WTC11 (cell line): ENCODE results near the gene SLC25A53. TPM values are rescaled to one million over a fixed set of nuclear protein-coding genes. Genes with fewer than 3 reads are reported as not detected.

Experiments
- ATAC-seq: fragments of 200-7000 bp; cut with Tn5 transposase; 2 replicates; pipeline ENCODE4 v1.10.0; 2021; ENCODE audit warnings: mild to moderate bottlenecking, moderate library complexity
- CTCF ChIA-PET: fragments of 300-600 bp; sonication (Branson Sonifier 250); formaldehyde crosslinking; loops from one replicate; lab custom pipeline; 2021; ENCODE audit warnings: antibody characterized with exemption; lab: Charles Lee
- POLR2A ChIA-PET: fragments of 350-600 bp; sonication (Branson Sonifier 250); formaldehyde crosslinking; loops from one replicate; lab custom pipeline; 2021; ENCODE audit warnings: antibody characterized with exemption; lab: Charles Lee
- DNase-seq: peaks from one replicate; pipeline ENCODE4 v3.0.0; 2021; ENCODE audit warnings: low spot score
- H3K27ac Mint-ChIP-seq: 2 replicates; pipeline ENCODE4 v1.8.0; 2021; ENCODE audit warnings: mixed read lengths
- H3K27me3 Mint-ChIP-seq: 2 replicates; pipeline ENCODE4 v1.8.0; 2021; ENCODE audit warnings: low read depth, mild to moderate bottlenecking, moderate library complexity, mixed read lengths
- H3K36me3 Mint-ChIP-seq: 2 replicates; pipeline ENCODE4 v1.8.0; 2021; ENCODE audit warnings: mixed read lengths
- H3K4me1 Mint-ChIP-seq: 2 replicates; pipeline ENCODE4 v1.8.0; 2022; ENCODE audit warnings: mixed read lengths
- H3K4me3 Mint-ChIP-seq: 2 replicates; pipeline ENCODE4 v1.8.0; 2021; ENCODE audit warnings: mild to moderate bottlenecking, moderate library complexity, mixed read lengths
- H3K9me3 Mint-ChIP-seq: 2 replicates; pipeline ENCODE4 v1.8.0; 2021; ENCODE audit warnings: mixed read lengths
- CREM ChIP-seq: sonication (generic); formaldehyde crosslinking; IDR thresholded peaks from 2 replicates; pipeline ENCODE4 v1.8.1; 2022; ENCODE audit warnings: mild to moderate bottlenecking, missing genetic modification reagents, moderate library complexity
- GRHL2 ChIP-seq: fragments of 250-450 bp; sonication (Bioruptor Pico); IDR thresholded peaks from 2 replicates; pipeline ENCODE4 v1.8.0; 2022; ENCODE audit warnings: mild to moderate bottlenecking, moderate library complexity; ENCODE audit not compliant: insufficient replicate concordance, severe bottlenecking
- HMGA2 ChIP-seq: fragments of 250-450 bp; sonication (Bioruptor Pico); IDR thresholded peaks from 2 replicates; pipeline ENCODE4 v1.4.0; 2021; ENCODE audit warnings: mild to moderate bottlenecking, moderate library complexity
- NR1H2 ChIP-seq: sonication (generic); formaldehyde crosslinking; IDR thresholded peaks from 2 replicates; pipeline ENCODE4 v1.9.0; 2021; ENCODE audit warnings: mild to moderate bottlenecking, moderate library complexity, missing genetic modification reagents
- NR3C1 ChIP-seq: sonication (generic); formaldehyde crosslinking; conservative IDR thresholded peaks from 2 replicates; pipeline ENCODE4 v1.8.1; 2023; ENCODE audit warnings: low read depth, mild to moderate bottlenecking, missing genetic modification reagents
- TEAD1 ChIP-seq: sonication (generic); formaldehyde crosslinking; IDR thresholded peaks from 2 replicates; pipeline ENCODE4 v1.8.0; 2022; ENCODE audit warnings: mild to moderate bottlenecking, missing genetic modification reagents
- TEAD4 ChIP-seq: sonication (generic); formaldehyde crosslinking; IDR thresholded peaks from 2 replicates; pipeline ENCODE4 v1.8.0; 2022; ENCODE audit warnings: mild to moderate bottlenecking, missing genetic modification reagents
- TP53 ChIP-seq: sonication (generic); formaldehyde crosslinking; IDR thresholded peaks from 2 replicates; pipeline ENCODE4 v1.8.1; 2023; ENCODE audit warnings: mild to moderate bottlenecking, missing genetic modification reagents
- ZBTB21 ChIP-seq: sonication (generic); formaldehyde crosslinking; IDR thresholded peaks from 2 replicates; pipeline ENCODE4 v1.8.1; 2023; ENCODE audit warnings: mild to moderate bottlenecking, missing genetic modification reagents, borderline replicate concordance
- ZNF219 ChIP-seq: sonication (generic); formaldehyde crosslinking; IDR thresholded peaks from 2 replicates; pipeline ENCODE4 v1.8.0; 2023; ENCODE audit warnings: missing genetic modification reagents, mild to moderate bottlenecking, borderline replicate concordance
- ZNF232 ChIP-seq: sonication (generic); formaldehyde crosslinking; IDR thresholded peaks from 2 replicates; pipeline ENCODE4 v1.8.0; 2022; ENCODE audit warnings: mild to moderate bottlenecking, missing genetic modification reagents
- ZNF263 ChIP-seq: sonication (generic); formaldehyde crosslinking; IDR thresholded peaks from 2 replicates; pipeline ENCODE4 v1.8.1; 2022; ENCODE audit warnings: low read depth, mild to moderate bottlenecking, moderate library complexity, missing genetic modification reagents
- total RNA-seq: library from RNA; stranded (reverse); gene quantifications from 3 replicates; pipeline ENCODE4 v1.2.3, GENCODE V29; 2021
- TF ChIP-seq, protein P1 (sequence below): sonication (generic); formaldehyde crosslinking; IDR thresholded peaks from 2 replicates; pipeline ENCODE4 v1.8.0; 2023; ENCODE audit warnings: missing genetic modification reagents
- TF ChIP-seq, protein P2 (sequence below): fragments of 250-450 bp; sonication (Bioruptor Pico); IDR thresholded peaks from 2 replicates; pipeline ENCODE4 v1.9.0; 2021; ENCODE audit warnings: moderate library complexity, mild to moderate bottlenecking, inconsistent platforms, borderline replicate concordance
- TF ChIP-seq, protein P3 (sequence below): fragments of 250-450 bp; sonication (Bioruptor Pico); IDR thresholded peaks from 2 replicates; pipeline ENCODE4 v1.9.0; 2021; ENCODE audit warnings: mild to moderate bottlenecking, borderline replicate concordance
- TF ChIP-seq, protein P4 (sequence below): fragments of 250-450 bp; sonication (Bioruptor Pico); IDR thresholded peaks from 2 replicates; pipeline ENCODE4 v1.9.0; 2021; ENCODE audit warnings: mild to moderate bottlenecking
- TF ChIP-seq, protein P5 (sequence below): sonication (generic); formaldehyde crosslinking; IDR thresholded peaks from 2 replicates; pipeline ENCODE4 v1.8.1; 2023; ENCODE audit warnings: mild to moderate bottlenecking, missing genetic modification reagents
- TF ChIP-seq, protein P6 (sequence below): sonication (generic); formaldehyde crosslinking; IDR thresholded peaks from 2 replicates; pipeline ENCODE4 v1.8.0; 2022; ENCODE audit warnings: missing genetic modification reagents
- TF ChIP-seq, protein P7 (sequence below): sonication (generic); formaldehyde crosslinking; conservative IDR thresholded peaks from 2 replicates; pipeline ENCODE4 v1.8.1; 2022; ENCODE audit warnings: mild to moderate bottlenecking, missing genetic modification reagents
- TF ChIP-seq, protein P8 (sequence below): sonication (generic); formaldehyde crosslinking; IDR thresholded peaks from 2 replicates; pipeline ENCODE4 v1.8.1; 2023; ENCODE audit warnings: mild to moderate bottlenecking, moderate library complexity, missing genetic modification reagents

The SLC25A53 gene
- total RNA-seq, 1 experiment from 2014 or later = 1.8 TPM

DNA sequence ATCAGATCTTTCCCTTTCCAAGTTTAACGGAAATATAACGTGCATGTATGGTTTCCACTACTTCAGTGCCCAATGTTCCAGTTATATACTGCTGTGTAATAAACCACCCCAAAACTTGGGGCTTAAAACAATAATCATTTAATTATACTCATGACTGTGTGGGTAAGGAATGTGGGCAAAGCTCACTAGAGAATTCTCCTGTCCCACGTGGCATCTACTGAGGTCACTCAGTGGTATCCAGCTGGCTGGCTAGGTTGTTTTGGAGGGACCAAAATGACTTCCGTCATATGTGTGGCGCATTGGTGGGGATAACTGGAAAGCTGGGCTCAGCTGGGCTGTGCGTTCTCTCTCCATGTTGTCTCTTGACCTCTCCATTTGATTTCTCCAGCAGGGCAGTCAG lies 26.0 kb downstream of the SLC25A53 start (continued):
- TF ChIP-seq, protein P1, sequence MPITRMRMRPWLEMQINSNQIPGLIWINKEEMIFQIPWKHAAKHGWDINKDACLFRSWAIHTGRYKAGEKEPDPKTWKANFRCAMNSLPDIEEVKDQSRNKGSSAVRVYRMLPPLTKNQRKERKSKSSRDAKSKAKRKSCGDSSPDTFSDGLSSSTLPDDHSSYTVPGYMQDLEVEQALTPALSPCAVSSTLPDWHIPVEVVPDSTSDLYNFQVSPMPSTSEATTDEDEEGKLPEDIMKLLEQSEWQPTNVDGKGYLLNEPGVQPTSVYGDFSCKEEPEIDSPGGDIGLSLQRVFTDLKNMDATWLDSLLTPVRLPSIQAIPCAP (CRISPR knock-in tag) = no peak
- TF ChIP-seq, protein P2, sequence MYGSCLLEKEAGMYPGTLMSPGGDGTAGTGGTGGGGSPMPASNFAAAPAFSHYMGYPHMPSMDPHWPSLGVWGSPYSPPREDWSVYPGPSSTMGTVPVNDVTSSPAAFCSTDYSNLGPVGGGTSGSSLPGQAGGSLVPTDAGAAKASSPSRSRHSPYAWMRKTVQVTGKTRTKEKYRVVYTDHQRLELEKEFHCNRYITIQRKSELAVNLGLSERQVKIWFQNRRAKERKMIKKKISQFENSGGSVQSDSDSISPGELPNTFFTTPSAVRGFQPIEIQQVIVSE (CRISPR knock-in tag) = no peak
- TF ChIP-seq ZNF219 (CRISPR knock-in tag) = no peak
- no peak for TF ChIP-seq ZNF263
- TF ChIP-seq, protein P3, sequence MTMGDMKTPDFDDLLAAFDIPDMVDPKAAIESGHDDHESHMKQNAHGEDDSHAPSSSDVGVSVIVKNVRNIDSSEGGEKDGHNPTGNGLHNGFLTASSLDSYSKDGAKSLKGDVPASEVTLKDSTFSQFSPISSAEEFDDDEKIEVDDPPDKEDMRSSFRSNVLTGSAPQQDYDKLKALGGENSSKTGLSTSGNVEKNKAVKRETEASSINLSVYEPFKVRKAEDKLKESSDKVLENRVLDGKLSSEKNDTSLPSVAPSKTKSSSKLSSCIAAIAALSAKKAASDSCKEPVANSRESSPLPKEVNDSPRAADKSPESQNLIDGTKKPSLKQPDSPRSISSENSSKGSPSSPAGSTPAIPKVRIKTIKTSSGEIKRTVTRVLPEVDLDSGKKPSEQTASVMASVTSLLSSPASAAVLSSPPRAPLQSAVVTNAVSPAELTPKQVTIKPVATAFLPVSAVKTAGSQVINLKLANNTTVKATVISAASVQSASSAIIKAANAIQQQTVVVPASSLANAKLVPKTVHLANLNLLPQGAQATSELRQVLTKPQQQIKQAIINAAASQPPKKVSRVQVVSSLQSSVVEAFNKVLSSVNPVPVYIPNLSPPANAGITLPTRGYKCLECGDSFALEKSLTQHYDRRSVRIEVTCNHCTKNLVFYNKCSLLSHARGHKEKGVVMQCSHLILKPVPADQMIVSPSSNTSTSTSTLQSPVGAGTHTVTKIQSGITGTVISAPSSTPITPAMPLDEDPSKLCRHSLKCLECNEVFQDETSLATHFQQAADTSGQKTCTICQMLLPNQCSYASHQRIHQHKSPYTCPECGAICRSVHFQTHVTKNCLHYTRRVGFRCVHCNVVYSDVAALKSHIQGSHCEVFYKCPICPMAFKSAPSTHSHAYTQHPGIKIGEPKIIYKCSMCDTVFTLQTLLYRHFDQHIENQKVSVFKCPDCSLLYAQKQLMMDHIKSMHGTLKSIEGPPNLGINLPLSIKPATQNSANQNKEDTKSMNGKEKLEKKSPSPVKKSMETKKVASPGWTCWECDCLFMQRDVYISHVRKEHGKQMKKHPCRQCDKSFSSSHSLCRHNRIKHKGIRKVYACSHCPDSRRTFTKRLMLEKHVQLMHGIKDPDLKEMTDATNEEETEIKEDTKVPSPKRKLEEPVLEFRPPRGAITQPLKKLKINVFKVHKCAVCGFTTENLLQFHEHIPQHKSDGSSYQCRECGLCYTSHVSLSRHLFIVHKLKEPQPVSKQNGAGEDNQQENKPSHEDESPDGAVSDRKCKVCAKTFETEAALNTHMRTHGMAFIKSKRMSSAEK (CRISPR knock-in tag) = no peak
- TF ChIP-seq, protein P4, sequence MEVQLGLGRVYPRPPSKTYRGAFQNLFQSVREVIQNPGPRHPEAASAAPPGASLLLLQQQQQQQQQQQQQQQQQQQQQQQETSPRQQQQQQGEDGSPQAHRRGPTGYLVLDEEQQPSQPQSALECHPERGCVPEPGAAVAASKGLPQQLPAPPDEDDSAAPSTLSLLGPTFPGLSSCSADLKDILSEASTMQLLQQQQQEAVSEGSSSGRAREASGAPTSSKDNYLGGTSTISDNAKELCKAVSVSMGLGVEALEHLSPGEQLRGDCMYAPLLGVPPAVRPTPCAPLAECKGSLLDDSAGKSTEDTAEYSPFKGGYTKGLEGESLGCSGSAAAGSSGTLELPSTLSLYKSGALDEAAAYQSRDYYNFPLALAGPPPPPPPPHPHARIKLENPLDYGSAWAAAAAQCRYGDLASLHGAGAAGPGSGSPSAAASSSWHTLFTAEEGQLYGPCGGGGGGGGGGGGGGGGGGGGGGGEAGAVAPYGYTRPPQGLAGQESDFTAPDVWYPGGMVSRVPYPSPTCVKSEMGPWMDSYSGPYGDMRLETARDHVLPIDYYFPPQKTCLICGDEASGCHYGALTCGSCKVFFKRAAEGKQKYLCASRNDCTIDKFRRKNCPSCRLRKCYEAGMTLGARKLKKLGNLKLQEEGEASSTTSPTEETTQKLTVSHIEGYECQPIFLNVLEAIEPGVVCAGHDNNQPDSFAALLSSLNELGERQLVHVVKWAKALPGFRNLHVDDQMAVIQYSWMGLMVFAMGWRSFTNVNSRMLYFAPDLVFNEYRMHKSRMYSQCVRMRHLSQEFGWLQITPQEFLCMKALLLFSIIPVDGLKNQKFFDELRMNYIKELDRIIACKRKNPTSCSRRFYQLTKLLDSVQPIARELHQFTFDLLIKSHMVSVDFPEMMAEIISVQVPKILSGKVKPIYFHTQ (CRISPR knock-in tag) = no peak
- TF ChIP-seq NR3C1 (CRISPR knock-in tag) = no peak
- TF ChIP-seq, protein P5, sequence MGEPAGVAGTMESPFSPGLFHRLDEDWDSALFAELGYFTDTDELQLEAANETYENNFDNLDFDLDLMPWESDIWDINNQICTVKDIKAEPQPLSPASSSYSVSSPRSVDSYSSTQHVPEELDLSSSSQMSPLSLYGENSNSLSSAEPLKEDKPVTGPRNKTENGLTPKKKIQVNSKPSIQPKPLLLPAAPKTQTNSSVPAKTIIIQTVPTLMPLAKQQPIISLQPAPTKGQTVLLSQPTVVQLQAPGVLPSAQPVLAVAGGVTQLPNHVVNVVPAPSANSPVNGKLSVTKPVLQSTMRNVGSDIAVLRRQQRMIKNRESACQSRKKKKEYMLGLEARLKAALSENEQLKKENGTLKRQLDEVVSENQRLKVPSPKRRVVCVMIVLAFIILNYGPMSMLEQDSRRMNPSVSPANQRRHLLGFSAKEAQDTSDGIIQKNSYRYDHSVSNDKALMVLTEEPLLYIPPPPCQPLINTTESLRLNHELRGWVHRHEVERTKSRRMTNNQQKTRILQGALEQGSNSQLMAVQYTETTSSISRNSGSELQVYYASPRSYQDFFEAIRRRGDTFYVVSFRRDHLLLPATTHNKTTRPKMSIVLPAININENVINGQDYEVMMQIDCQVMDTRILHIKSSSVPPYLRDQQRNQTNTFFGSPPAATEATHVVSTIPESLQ (CRISPR knock-in tag) = no peak
- TF ChIP-seq, protein P6, sequence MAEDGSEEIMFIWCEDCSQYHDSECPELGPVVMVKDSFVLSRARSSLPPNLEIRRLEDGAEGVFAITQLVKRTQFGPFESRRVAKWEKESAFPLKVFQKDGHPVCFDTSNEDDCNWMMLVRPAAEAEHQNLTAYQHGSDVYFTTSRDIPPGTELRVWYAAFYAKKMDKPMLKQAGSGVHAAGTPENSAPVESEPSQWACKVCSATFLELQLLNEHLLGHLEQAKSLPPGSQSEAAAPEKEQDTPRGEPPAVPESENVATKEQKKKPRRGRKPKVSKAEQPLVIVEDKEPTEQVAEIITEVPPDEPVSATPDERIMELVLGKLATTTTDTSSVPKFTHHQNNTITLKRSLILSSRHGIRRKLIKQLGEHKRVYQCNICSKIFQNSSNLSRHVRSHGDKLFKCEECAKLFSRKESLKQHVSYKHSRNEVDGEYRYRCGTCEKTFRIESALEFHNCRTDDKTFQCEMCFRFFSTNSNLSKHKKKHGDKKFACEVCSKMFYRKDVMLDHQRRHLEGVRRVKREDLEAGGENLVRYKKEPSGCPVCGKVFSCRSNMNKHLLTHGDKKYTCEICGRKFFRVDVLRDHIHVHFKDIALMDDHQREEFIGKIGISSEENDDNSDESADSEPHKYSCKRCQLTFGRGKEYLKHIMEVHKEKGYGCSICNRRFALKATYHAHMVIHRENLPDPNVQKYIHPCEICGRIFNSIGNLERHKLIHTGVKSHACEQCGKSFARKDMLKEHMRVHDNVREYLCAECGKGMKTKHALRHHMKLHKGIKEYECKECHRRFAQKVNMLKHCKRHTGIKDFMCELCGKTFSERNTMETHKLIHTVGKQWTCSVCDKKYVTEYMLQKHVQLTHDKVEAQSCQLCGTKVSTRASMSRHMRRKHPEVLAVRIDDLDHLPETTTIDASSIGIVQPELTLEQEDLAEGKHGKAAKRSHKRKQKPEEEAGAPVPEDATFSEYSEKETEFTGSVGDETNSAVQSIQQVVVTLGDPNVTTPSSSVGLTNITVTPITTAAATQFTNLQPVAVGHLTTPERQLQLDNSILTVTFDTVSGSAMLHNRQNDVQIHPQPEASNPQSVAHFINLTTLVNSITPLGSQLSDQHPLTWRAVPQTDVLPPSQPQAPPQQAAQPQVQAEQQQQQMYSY (CRISPR knock-in tag) = no peak
- no peak for TF ChIP-seq GRHL2 (CRISPR knock-in tag)

DNA sequence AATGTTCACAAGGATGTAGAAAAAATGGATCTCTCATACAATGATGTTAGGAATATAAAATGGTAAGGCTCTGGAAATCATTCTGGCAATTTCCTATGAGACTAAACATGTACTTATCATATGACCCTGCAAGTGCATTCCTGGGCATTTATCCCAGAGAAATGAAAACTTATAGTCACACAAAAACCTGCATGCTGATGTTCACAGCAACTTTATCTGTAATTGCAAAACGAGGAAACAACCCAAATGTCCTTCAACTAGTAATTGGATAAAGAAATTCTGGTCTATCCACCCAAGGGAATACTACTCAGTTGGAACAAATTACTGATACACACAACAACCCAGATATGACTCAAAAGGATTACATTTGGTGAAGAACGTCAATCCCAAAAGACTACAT lies 30.0 kb downstream of the SLC25A53 start:
- Mint-ChIP-seq H3K4me1 (no peaks in the 10 kb centered on the region), H3K27me3 (no peaks in the 10 kb centered on the region), H3K36me3 (no peaks in the 10 kb centered on the region), H3K27ac (no peak overlapping the region), H3K9me3 (no peaks in the 10 kb centered on the region), H3K4me3 (no peak overlapping the region)
- DNase-seq (no peak), ATAC-seq (no peak)
- CTCF ChIA-PET = no interaction called here
- POLR2A ChIA-PET = no interaction called here
- TF ChIP-seq ZNF232 (no peak), TP53 (CRISPR knock-in tag) (no peak), GRHL2 (CRISPR knock-in tag) (no peak), TEAD1 (no peak), CREM (CRISPR knock-in tag) (no peak), ZBTB21 (no peak), HMGA2 (CRISPR knock-in tag) (no peak), TEAD4 (no peak), NR1H2 (CRISPR knock-in tag) (no peak)
- TF ChIP-seq, protein P7, sequence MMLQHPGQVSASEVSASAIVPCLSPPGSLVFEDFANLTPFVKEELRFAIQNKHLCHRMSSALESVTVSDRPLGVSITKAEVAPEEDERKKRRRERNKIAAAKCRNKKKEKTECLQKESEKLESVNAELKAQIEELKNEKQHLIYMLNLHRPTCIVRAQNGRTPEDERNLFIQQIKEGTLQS (CRISPR knock-in tag) = no peak
- TF ChIP-seq, protein P8, sequence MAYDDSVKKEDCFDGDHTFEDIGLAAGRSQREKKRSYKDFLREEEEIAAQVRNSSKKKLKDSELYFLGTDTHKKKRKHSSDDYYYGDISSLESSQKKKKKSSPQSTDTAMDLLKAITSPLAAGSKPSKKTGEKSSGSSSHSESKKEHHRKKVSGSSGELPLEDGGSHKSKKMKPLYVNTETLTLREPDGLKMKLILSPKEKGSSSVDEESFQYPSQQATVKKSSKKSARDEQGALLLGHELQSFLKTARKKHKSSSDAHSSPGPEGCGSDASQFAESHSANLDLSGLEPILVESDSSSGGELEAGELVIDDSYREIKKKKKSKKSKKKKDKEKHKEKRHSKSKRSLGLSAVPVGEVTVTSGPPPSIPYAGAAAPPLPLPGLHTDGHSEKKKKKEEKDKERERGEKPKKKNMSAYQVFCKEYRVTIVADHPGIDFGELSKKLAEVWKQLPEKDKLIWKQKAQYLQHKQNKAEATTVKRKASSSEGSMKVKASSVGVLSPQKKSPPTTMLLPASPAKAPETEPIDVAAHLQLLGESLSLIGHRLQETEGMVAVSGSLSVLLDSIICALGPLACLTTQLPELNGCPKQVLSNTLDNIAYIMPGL (CRISPR knock-in tag) = no peak
